Right lobe of liver (tissue), 6 donors: ENCODE results near the gene CCDC158. TPM values are rescaled to one million over a fixed set of nuclear protein-coding genes. Genes with fewer than 3 reads are reported as not detected.

Experiments
- ATAC-seq, 4 donors: fragments of 200-7000 bp; cut with Tn5 transposase; one replicate each; pipeline ENCODE4 v1.9.1; 2020; ENCODE audit warnings: mild to moderate bottlenecking in 4 of 4, moderate library complexity in 4 of 4
- DNase-seq, 3 donors: peaks; one replicate each; pipeline ENCODE4 v3.0.0-alpha.2; 2020
- H3K27ac ChIP-seq, 3 donors: fragments of 200-600 bp; one replicate each; pipeline ENCODE4 v1.8.0; 2022
- H3K27me3 ChIP-seq, 2 donors: fragments of 200-600 bp; one replicate each; pipeline ENCODE4 v1.8.0; 2022
- H3K36me3 ChIP-seq, 4 donors: fragments of 200-600 bp; sonication (generic) in 1 of 4; one replicate each; pipeline versions ENCODE4 v1.5.1 to v1.8.0; 2017 to 2022; ENCODE audit warnings: control low read depth in 1 of 4
- H3K4me1 ChIP-seq, 4 donors: fragments of 200-600 bp; sonication (generic) in 1 of 4; one replicate each; pipeline versions ENCODE4 v1.5.1 to v1.8.0; 2017 to 2022; ENCODE audit warnings: control low read depth in 1 of 4
- H3K4me3 ChIP-seq, 3 donors: fragments of 200-600 bp; one replicate each; pipeline ENCODE4 v1.8.0; 2022
- H3K9me3 ChIP-seq, 4 donors: fragments of 200-600 bp; sonication (generic) in 1 of 4; one replicate each; pipeline versions ENCODE4 v1.5.1 to v1.8.0; 2017 to 2022; ENCODE audit warnings: control low read depth in 1 of 4
- POLR2A ChIP-seq: fragments of 450-650 bp; IDR thresholded peaks from one replicate; pipeline ENCODE4 v1.6.1; 2017; ENCODE audit warnings: antibody characterized with exemption, mild to moderate bottlenecking
- WGBS: methylation state at CpG from one replicate; pipeline ENCODE4 v1.1.6; 2018; ENCODE audit warnings: low coverage, low lambda C conversion rate; ENCODE audit not compliant: insufficient coverage; ENCODE audit errors: missing lambda C conversion rate; 5-methylcytosine and 5-hydroxymethylcytosine counted together
- intact Hi-C, 2 donors: fragments of 100-400 bp; cut with DNase I; formaldehyde crosslinking; loops; one replicate each; pipeline versions ENCODE4 v1.11.2 to v1.14.1; 2022
- total RNA-seq, 6 experiments: library from RNA; depleted of rRNA in 2 of 6; stranded (reverse); fragments of >200 nt in 2 of 6; fragmentation: NEBNext Ultra II Directional in 3 of 6; extraction: Animal tissue kit (Norgen Biotek cat#: 25700) in 3 of 6; gene quantifications; one replicate each; pipeline versions ENCODE4 v1.1.0 to v1.2.4, GENCODE V29; 2016 to 2023
- TF ChIP-seq, protein P1 (sequence below), 4 donors: fragments of 200-600 bp in 3 of 4; fragments of 450-650 bp in 1 of 4; IDR thresholded peaks; one replicate each; pipeline versions ENCODE4 v1.5.1 to v1.8.0; 2016 to 2022; ENCODE audit warnings: antibody characterized with exemption in 4 of 4, mild to moderate bottlenecking in 2 of 4
- donor health status: DM: no; HTN: yes; CAD: no.
- donor health status: DM: no; HTN: no; CAD: no.
- donor health status: DM: no; HTN: no; CAD: no.
- donor health status: DM: no; HTN: yes; CAD: no.
- donor health status: DM: no; HTN: yes; CAD: no.

Gene CCDC158
- total RNA-seq, 6 experiments from 2014 or later: 0.51 to 2.9 (median 1.3) TPM

DNA sequence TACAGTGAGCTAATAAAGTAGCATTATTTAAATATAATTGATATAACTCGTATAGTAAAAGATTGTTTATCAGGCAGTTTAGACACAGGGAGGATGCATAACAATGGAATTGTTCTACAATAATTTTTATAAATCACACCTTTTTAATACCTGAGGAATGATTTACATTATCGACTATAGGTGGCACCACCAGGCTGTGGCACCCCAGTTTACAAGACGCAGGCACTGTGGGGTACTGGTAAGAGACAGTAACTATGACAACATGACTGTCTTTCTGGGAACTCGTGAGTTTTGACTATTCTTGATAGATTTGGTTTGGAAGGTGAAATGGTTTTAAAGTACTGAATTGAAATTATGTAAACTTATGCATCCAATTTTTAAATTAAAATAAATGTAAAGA, 141.5 kb downstream of the CCDC158 start:
- H3K27ac ChIP-seq: peak overlapping the region; percentile 78 to 97 (median 93)
- H3K27me3 ChIP-seq: no peaks in the 10 kb centered on the region
- intact Hi-C loops: no loop called here
- H3K9me3 ChIP-seq: no peaks in the 10 kb centered on the region
- no peak for TF ChIP-seq POLR2A
- DNase-seq: no peak
- no peaks in the 10 kb centered on the region for H3K36me3 ChIP-seq
- 40% methylated on average over 4 of the region's 4 CpGs for WGBS
- ATAC-seq: no peak
- H3K4me1 ChIP-seq: peaks cover 2 to 58% (median 19%) of the 10 kb centered on the region in 4 donors
- H3K4me3 ChIP-seq: no peak overlapping the region

DNA sequence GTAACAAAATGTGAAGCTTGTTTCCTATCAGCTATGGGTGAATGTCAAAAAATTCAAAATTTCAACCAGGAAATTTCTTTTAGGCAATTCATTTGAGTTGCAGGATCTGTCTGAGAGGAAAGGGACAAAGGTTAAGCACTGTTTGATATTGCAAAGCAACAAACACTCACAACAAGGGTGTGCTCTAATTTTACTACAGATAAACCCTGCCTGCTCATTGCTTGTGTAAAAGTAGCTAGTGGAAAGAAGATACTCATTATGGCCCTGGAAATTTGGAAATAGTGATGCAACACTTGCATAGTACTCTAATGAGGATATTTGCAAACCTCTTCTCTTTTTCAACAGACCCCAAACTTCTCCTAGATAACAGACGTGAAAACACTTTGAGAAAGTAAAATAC, 142.4 kb downstream of the CCDC158 start:
- Histone ChIP-seq H3K9me3 (no peaks in the 10 kb centered on the region), H3K4me1 (peaks cover 2 to 60% (median 20%) of the 10 kb centered on the region in 4 donors), H3K4me3 (no peak overlapping the region), H3K27me3 (no peaks in the 10 kb centered on the region), H3K36me3 (no peaks in the 10 kb centered on the region), H3K27ac (peak overlapping the region; percentile 78 to 97 (median 93))
- 6% methylated on average over 1 of the region's 1 CpG for WGBS
- intact Hi-C loops: no loop called here
- no peak for DNase-seq
- TF ChIP-seq POLR2A: peak; percentile 30
- TF ChIP-seq, protein P1, sequence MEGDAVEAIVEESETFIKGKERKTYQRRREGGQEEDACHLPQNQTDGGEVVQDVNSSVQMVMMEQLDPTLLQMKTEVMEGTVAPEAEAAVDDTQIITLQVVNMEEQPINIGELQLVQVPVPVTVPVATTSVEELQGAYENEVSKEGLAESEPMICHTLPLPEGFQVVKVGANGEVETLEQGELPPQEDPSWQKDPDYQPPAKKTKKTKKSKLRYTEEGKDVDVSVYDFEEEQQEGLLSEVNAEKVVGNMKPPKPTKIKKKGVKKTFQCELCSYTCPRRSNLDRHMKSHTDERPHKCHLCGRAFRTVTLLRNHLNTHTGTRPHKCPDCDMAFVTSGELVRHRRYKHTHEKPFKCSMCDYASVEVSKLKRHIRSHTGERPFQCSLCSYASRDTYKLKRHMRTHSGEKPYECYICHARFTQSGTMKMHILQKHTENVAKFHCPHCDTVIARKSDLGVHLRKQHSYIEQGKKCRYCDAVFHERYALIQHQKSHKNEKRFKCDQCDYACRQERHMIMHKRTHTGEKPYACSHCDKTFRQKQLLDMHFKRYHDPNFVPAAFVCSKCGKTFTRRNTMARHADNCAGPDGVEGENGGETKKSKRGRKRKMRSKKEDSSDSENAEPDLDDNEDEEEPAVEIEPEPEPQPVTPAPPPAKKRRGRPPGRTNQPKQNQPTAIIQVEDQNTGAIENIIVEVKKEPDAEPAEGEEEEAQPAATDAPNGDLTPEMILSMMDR (IDR thresholded peaks at IDR 0.05): no peak
- ATAC-seq: peak; percentile 60 to 76 (median 67)

- peaks cover 2 to 66% (median 23%) of the 10 kb centered on the region in 4 donors for H3K4me1 ChIP-seq
Measured at GRCh38 chr4:76277667-76278066, 143.3 kb downstream of the CCDC158 start.

DNA sequence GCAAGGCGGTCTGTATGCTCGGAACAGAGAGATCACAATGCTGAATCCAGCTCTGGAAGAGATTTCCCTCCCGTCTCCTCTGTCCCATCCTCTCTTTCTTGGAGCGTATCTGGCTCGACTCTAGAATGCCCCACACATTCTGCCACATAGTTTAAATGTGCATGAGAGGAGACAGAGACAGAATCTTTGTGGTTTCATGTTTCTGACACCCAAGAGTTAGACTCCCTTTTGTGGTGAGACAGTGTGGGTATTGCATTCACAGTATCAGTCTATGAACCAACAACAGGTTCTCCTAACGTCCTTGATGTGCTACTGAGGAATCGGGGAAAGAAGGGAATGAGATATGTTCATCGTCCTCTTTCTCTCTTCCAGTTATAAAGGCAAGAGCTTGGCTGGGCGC, 144.1 kb downstream of the CCDC158 start:
- Histone ChIP-seq H3K27me3 (no peaks in the 10 kb centered on the region), H3K27ac (peak overlapping the region; percentile 78 to 97 (median 93)), H3K4me3 (no peak overlapping the region), H3K4me1 (peaks cover 2 to 74% (median 24%) of the 10 kb centered on the region in 4 donors), H3K36me3 (no peaks in the 10 kb centered on the region), H3K9me3 (no peaks in the 10 kb centered on the region)
- 77% methylated on average over 6 of the region's 9 CpGs for WGBS
- TF ChIP-seq, protein P1 (IDR thresholded peaks at IDR 0.05): no peak
- TF ChIP-seq POLR2A: no peak
- ATAC-seq: no peak
- DNase-seq: no peak
- intact Hi-C loops: no loop called here

More at GRCh38 chr4:76277667-76278066, 143.3 kb downstream of the CCDC158 start:
- intact Hi-C loops: no loop called here
- ATAC-seq (peak; percentile 26 to 45 (median 43)), DNase-seq (no peak)
- TF ChIP-seq, protein P1 (IDR thresholded peaks at IDR 0.05): no peak
- no peak for TF ChIP-seq POLR2A
- WGBS: 43% methylated on average over 1 of the region's 1 CpG
- H3K4me3 ChIP-seq: no peak overlapping the region
- H3K27me3 ChIP-seq: no peaks in the 10 kb centered on the region
- no peaks in the 10 kb centered on the region for H3K36me3 ChIP-seq
- peak overlapping the region; percentile 78 to 97 (median 93) for H3K27ac ChIP-seq
- H3K9me3 ChIP-seq: no peaks in the 10 kb centered on the region

- TF ChIP-seq, protein P1 (IDR thresholded peaks at IDR 0.05): no peak
- no peak for TF ChIP-seq POLR2A
- no peaks in the 10 kb centered on the region for H3K9me3 ChIP-seq
- H3K4me3 ChIP-seq: no peak overlapping the region
- intact Hi-C loops: no loop called here
- DNase-seq (peak in 1 of 3 donors; percentile 60), ATAC-seq (peak; percentile 64 to 80 (median 70))
- peaks cover 2 to 66% (median 19%) of the 10 kb centered on the region in 4 donors for H3K4me1 ChIP-seq
- H3K36me3 ChIP-seq: no peaks in the 10 kb centered on the region
- no peaks in the 10 kb centered on the region for H3K27me3 ChIP-seq
- WGBS: 18% methylated on average over 3 of the region's 3 CpGs
- peak overlapping the region; percentile 76 to 97 (median 93) for H3K27ac ChIP-seq
Measured at GRCh38 chr4:76275486-76276124, 145.3 kb downstream of the CCDC158 start.
